ENCODE data around the gene PFN2. TPM values are rescaled to one million over a fixed set of nuclear protein-coding genes. Genes with fewer than 3 reads are reported as not detected.

The PFN2 gene
- total and polyA plus RNA-seq, 2 experiments from 2014 or later, result 122 to 152 TPM

GRCh38 chr3:149965278-149965677, 5.4 kb downstream of the PFN2 start:
- Histone ChIP-seq H3K4me1 (ENCODE audit: low read depth) (peaks cover 24% of the 10 kb centered on the region), H3K36me3 (peaks cover 10% of the 10 kb centered on the region), H3K4me3 (no peak overlapping the region), H3K9me3 (ENCODE audit: low read depth) (no peaks in the 10 kb centered on the region), H3K27me3 (no peaks in the 10 kb centered on the region), H3K27ac (no peak overlapping the region)
- peak in 1 of 2 donors; percentile 44 for DNase-seq (ENCODE audit: low read depth in 1 of 2, low spot score in 1 of 2)
- TF ChIP-seq, protein P1, sequence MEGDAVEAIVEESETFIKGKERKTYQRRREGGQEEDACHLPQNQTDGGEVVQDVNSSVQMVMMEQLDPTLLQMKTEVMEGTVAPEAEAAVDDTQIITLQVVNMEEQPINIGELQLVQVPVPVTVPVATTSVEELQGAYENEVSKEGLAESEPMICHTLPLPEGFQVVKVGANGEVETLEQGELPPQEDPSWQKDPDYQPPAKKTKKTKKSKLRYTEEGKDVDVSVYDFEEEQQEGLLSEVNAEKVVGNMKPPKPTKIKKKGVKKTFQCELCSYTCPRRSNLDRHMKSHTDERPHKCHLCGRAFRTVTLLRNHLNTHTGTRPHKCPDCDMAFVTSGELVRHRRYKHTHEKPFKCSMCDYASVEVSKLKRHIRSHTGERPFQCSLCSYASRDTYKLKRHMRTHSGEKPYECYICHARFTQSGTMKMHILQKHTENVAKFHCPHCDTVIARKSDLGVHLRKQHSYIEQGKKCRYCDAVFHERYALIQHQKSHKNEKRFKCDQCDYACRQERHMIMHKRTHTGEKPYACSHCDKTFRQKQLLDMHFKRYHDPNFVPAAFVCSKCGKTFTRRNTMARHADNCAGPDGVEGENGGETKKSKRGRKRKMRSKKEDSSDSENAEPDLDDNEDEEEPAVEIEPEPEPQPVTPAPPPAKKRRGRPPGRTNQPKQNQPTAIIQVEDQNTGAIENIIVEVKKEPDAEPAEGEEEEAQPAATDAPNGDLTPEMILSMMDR (IDR thresholded peaks at IDR 0.05; ENCODE audit: low read depth, low read length), result no peak

- Histone ChIP-seq H3K4me1 (ENCODE audit: low read depth) (peaks cover 24% of the 10 kb centered on the region), H3K4me3 (no peak overlapping the region), H3K36me3 (peaks cover 10% of the 10 kb centered on the region), H3K27me3 (no peaks in the 10 kb centered on the region), H3K9me3 (ENCODE audit: low read depth) (no peaks in the 10 kb centered on the region), H3K27ac (no peak overlapping the region)
- peak in 1 of 2 donors; percentile 80 for DNase-seq (ENCODE audit: low read depth in 1 of 2, low spot score in 1 of 2)
- TF ChIP-seq, protein P1 (IDR thresholded peaks at IDR 0.05; ENCODE audit: low read depth, low read length), result no peak
These were observed 6.4 kb downstream of the PFN2 start for GRCh38 chr3:149964291-149964690.

- no peak overlapping the region for H3K4me3 ChIP-seq
- H3K4me1 ChIP-seq (ENCODE audit: low read depth), result peaks cover 22% of the 10 kb centered on the region
- H3K27ac ChIP-seq, result no peak overlapping the region
- peaks cover 10% of the 10 kb centered on the region for H3K36me3 ChIP-seq
- DNase-seq (ENCODE audit: low read depth in 1 of 2, low spot score in 1 of 2), result no peak
- TF ChIP-seq, protein P1 (IDR thresholded peaks at IDR 0.05; ENCODE audit: low read depth, low read length), result no peak
- no peaks in the 10 kb centered on the region for H3K9me3 ChIP-seq (ENCODE audit: low read depth)
- no peaks in the 10 kb centered on the region for H3K27me3 ChIP-seq
These were observed 7.2 kb downstream of the PFN2 start for GRCh38 chr3:149963485-149963884.

- no peaks in the 10 kb centered on the region for H3K9me3 ChIP-seq (ENCODE audit: low read depth)
- TF ChIP-seq, protein P1 (IDR thresholded peaks at IDR 0.05; ENCODE audit: low read depth, low read length), result no peak
- H3K27ac ChIP-seq, result no peak overlapping the region
- DNase-seq (ENCODE audit: low read depth in 1 of 2, low spot score in 1 of 2), result no peak
- H3K36me3 ChIP-seq, result no peaks in the 10 kb centered on the region
- no peaks in the 10 kb centered on the region for H3K27me3 ChIP-seq
- no peak overlapping the region for H3K4me3 ChIP-seq
- peaks cover 3% of the 10 kb centered on the region for H3K4me1 ChIP-seq (ENCODE audit: low read depth)
These were observed 11.3 kb downstream of the PFN2 start for GRCh38 chr3:149959443-149959842.

DNA sequence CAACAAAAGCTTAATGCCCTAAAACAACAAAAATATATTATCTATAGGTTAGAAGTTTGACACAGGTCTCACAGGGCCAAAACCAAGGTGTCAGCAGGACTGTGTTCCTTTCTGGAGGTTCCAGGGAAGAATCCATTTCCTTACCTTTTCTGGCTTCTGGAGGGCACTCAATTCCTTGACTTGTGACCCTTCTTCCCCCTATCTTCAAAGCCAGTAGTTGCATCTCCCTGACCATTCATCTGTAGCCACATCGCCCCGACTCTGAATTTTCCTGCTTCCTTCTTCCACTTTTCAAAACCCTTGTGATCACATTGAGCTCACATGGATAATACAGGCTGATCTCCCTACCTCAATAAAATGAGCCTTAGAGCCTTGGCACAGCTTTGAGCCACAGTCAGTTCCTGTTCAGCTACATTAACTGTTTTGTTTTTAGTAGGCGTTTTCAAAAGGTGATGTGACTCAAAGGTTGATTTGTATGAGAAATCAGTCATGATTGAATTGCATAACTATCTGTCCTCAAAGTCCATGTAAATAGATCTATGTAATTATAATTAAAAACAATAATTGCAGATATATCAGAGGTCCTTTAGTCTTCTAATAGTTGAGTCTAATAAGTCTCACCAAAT, 12.4 kb downstream of the PFN2 start:
- H3K36me3 ChIP-seq, result no peaks in the 10 kb centered on the region
- TF ChIP-seq, protein P1 (IDR thresholded peaks at IDR 0.05; ENCODE audit: low read depth, low read length), result no peak
- DNase-seq (ENCODE audit: low read depth in 1 of 2, low spot score in 1 of 2), result no peak

More for the DNA sequence above, 12.4 kb downstream of the PFN2 start:
- Histone ChIP-seq H3K27ac (no peak overlapping the region), H3K9me3 (ENCODE audit: low read depth) (no peaks in the 10 kb centered on the region), H3K27me3 (no peaks in the 10 kb centered on the region), H3K4me1 (ENCODE audit: low read depth) (no peaks in the 10 kb centered on the region), H3K4me3 (no peak overlapping the region)

All from cardiac muscle cell (in vitro differentiated cells and primary cell).